Erythroblast (primary cell): ENCODE measurements around the gene MARK2.

Experiments
- GATA1 ChIP-seq: IDR thresholded peaks from 2 replicates; pipeline ENCODE4 v1.6.1; 2011; ENCODE audit warnings: low read depth, mild to moderate bottlenecking, control low read depth, low read length, moderate library complexity
- POLR2A ChIP-seq: IDR thresholded peaks from 2 replicates; pipeline ENCODE4 v1.6.1; 2011; ENCODE audit warnings: mild to moderate bottlenecking, low read length

GRCh38 chr11:63914896-63915691 lies 76.2 kb downstream of the MARK2 start:
- TF ChIP-seq POLR2A (no peak), GATA1 (no peak)
